ENCODE data around the gene VAMP5. TPM values are rescaled to one million over a fixed set of nuclear protein-coding genes. Genes with fewer than 3 reads are reported as not detected.

The VAMP5 gene
- total and polyA plus RNA-seq, 9 of the 15 experiments (the other 6 are each of a cell fraction or from before 2014, with no cell fraction given): 0.54 to 1.9 (median 1.5) TPM; not detected in 2

GRCh38 chr2:85589181-85589580, 5.0 kb downstream of the VAMP5 start:
- Histone ChIP-seq H3K9me3 (replicated peaks; ENCODE audit: control insufficient read depth, insufficient read depth, low read depth, low read length) (no peaks in the 10 kb centered on the region), H3K36me3 (ENCODE audit: control insufficient read depth, insufficient read depth, low read length) (peaks cover 5% of the 10 kb centered on the region; the same call in 2 of the 3 replicates), H3K27me3 (ENCODE audit: control insufficient read depth in 2 of 2, insufficient read depth in 2 of 2, low read length in 2 of 2) (no peaks in the 10 kb centered on the region), H4K20me1 (replicated peaks; ENCODE audit: control insufficient read depth, insufficient read depth, low read length) (no peaks in the 10 kb centered on the region), H3K4me2 (ENCODE audit: insufficient read depth, low read length) (no peak overlapping the region), H3K79me2 (ENCODE audit: control insufficient read depth, insufficient read depth, low read length) (no peaks in the 10 kb centered on the region), H2AFZ (ENCODE audit: low read depth, low read length) (no peak overlapping the region), H3K27ac (ENCODE audit: extremely low read depth, low read depth, low read length) (no peak overlapping the region), H3K9ac (ENCODE audit: insufficient read depth in 1 of 2, low read depth in 2 of 2, low read length in 2 of 2) (no peak overlapping the region), H3K4me1 (replicated peaks in 1 of 2; ENCODE audit: control insufficient read depth in 2 of 2, insufficient read depth in 2 of 2, low read length in 2 of 2) (peaks cover 39 to 43% of the 10 kb centered on the region in 2 experiments), H3K4me3 (no peak overlapping the region), H3K9me1 (ENCODE audit: control insufficient read depth, insufficient read depth, low read length) (peaks cover 11% of the 10 kb centered on the region)
- ChIA-PET POLR2A (interaction anchor here (1.6 to 4.0 kb wide), 2 partner anchors 10 to 51 kb away, joined by 3 to 14 read pairs; partner anchors contain the start of gene MAT2A), CTCF (ENCODE audit: low intra/inter-chr PET ratio) (no interaction called here)
- ATAC-seq (no peak), FAIRE-seq (peak; percentile 32), DNase-seq (ENCODE audit: extremely low read depth in 1 of 4, low spot score in 3 of 4) (no peak)
- TF ChIP-seq HMGXB4 (CRISPR knock-in tag; IDR thresholded peaks at IDR 0.05) (no peak), FOXM1 (IDR thresholded peaks at IDR 0.05; ENCODE audit: low read depth) (no peak), FOXM1 (CRISPR knock-in tag; IDR thresholded peaks at IDR 0.05; ENCODE audit: low read depth) (no peak)
- 86% methylated on average over 4 of the region's 4 CpGs for WGBS (ENCODE audit: insufficient coverage, low coverage, missing lambda C conversion rate)
- BruUV-seq (replicated peaks): no TSS peak
- intact Hi-C loops (cut with micrococcal nuclease) (no loop called here), in situ Hi-C loops (cut with MboI) (no loop called here)

All from K562 (cell line).